ENCODE data around the gene NUP98.

Gene NUP98

GRCh38 chr11:3840004-3840869, 42.9 kb upstream of the NUP98 start:
- 0% methylated on average over 37 of the region's 46 CpGs for WGBS (ENCODE audit: insufficient coverage)
- peaks cover 0 to 8% (median 0%) of the 10 kb centered on the region in 4 experiments for H3K36me3 ChIP-seq (ENCODE audit: control insufficient read depth in 4 of 4, insufficient read depth in 4 of 4, low read length in 3 of 4)
- CTCF ChIA-PET, result interaction anchor here (0.6 to 24.5 kb wide), 12 partner anchors 3 to 231 kb away, joined by 3 to 423 read pairs (median 4); partner anchors contain the start of genes PGAP2, RHOG and STIM1
- peak overlapping the region; percentile 81 to 94 (median 89) for H3K4me3 ChIP-seq (ENCODE audit: control insufficient read depth in 1 of 7, extremely low read depth in 1 of 7, insufficient read depth in 4 of 7, low read depth in 2 of 7, low read length in 6 of 7)
- peaks cover 28 to 56% (median 55%) of the 10 kb centered on the region in 4 experiments for H3K4me1 ChIP-seq (ENCODE audit: control extremely low read depth in 1 of 4, control insufficient read depth in 4 of 4, insufficient read depth in 4 of 4, low read length in 3 of 4)
- no peaks in the 10 kb centered on the region for H3K9me3 ChIP-seq (ENCODE audit: control extremely low read depth in 1 of 5, control insufficient read depth in 4 of 5, insufficient read depth in 2 of 5, low read depth in 1 of 5, low read length in 4 of 5)
- peak overlapping the region; percentile 88 to 92 for H3K27ac ChIP-seq (ENCODE audit: insufficient read depth in 1 of 2, low read depth in 1 of 2, low read length in 2 of 2, poor library complexity in 1 of 2, severe bottlenecking in 2 of 2)
- H3K27me3 ChIP-seq (replicated peaks in 2 of 5; ENCODE audit: control insufficient read depth in 4 of 5, insufficient read depth in 5 of 5, low read length in 4 of 5), result no peaks in the 10 kb centered on the region
- POLR2A ChIA-PET, result interaction anchor here (0.5 to 4.2 kb wide), 6 partner anchors 10 to 227 kb away, joined by 3 to 24 read pairs (median 7); partner anchors contain the start of genes NUP98 and STIM1
- DNase-seq, result peak in 2 of 3 donors; percentile 54 to 63

DNA sequence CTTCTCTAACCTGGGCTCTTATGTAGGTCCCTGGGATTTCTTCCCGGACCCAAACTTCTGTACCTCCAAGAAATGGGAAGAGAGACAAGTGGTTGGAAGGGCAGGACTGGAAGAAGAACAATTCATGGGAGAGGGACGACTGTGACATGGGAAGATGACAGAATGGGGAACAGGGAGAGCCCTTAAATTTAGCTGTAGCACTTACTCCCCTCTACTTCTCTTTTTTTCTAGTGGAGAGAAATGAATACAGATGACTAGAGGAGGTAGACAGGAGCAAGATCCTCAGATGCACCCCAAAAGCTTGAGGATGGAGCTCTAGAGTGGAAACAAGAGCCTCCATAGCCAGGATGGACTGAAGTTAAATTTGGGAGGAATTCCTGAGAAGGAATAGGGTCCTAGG, 41.1 kb upstream of the NUP98 start:
- ChIA-PET POLR2A (interaction anchor here (0.6 to 4.2 kb wide), 3 partner anchors 12 to 253 kb away, joined by 3 to 24 read pairs (median 3); partner anchors contain the start of gene STIM1), CTCF (interaction anchor here (0.9 to 24.5 kb wide), 8 partner anchors 1 to 245 kb away, joined by 3 to 423 read pairs (median 138); partner anchors contain the start of genes RHOG and STIM1)
- Histone ChIP-seq H3K36me3 (ENCODE audit: control insufficient read depth in 4 of 4, insufficient read depth in 4 of 4, low read length in 3 of 4) (peaks cover 0 to 23% (median 0%) of the 10 kb centered on the region in 4 experiments), H3K4me1 (ENCODE audit: control extremely low read depth in 1 of 4, control insufficient read depth in 4 of 4, insufficient read depth in 4 of 4, low read length in 3 of 4) (peaks cover 41 to 74% (median 72%) of the 10 kb centered on the region in 4 experiments), H3K9me3 (ENCODE audit: control extremely low read depth in 1 of 5, control insufficient read depth in 4 of 5, insufficient read depth in 2 of 5, low read depth in 1 of 5, low read length in 4 of 5) (no peaks in the 10 kb centered on the region), H3K27ac (ENCODE audit: insufficient read depth in 1 of 2, low read depth in 1 of 2, low read length in 2 of 2, poor library complexity in 1 of 2, severe bottlenecking in 2 of 2) (peak overlapping the region; percentile 65 to 92), H3K27me3 (replicated peaks in 2 of 5; ENCODE audit: control insufficient read depth in 4 of 5, insufficient read depth in 5 of 5, low read length in 4 of 5) (no peaks in the 10 kb centered on the region), H3K4me3 (ENCODE audit: control insufficient read depth in 1 of 7, extremely low read depth in 1 of 7, insufficient read depth in 4 of 7, low read depth in 2 of 7, low read length in 6 of 7) (peak overlapping the region in 6 of 7 experiments; percentile 85 to 94 (median 89))
- no CpG with 5 or more reads among the region's 2 CpGs for WGBS (ENCODE audit: insufficient coverage)
- peak in 1 of 3 donors; percentile 47 for DNase-seq

- Histone ChIP-seq H3K4me1 (ENCODE audit: control extremely low read depth in 1 of 4, control insufficient read depth in 4 of 4, insufficient read depth in 4 of 4, low read length in 3 of 4) (peaks cover 46 to 80% (median 79%) of the 10 kb centered on the region in 4 experiments), H3K36me3 (ENCODE audit: control insufficient read depth in 4 of 4, insufficient read depth in 4 of 4, low read length in 3 of 4) (peaks cover 0 to 30% (median 0%) of the 10 kb centered on the region in 4 experiments), H3K9me3 (ENCODE audit: control extremely low read depth in 1 of 5, control insufficient read depth in 4 of 5, insufficient read depth in 2 of 5, low read depth in 1 of 5, low read length in 4 of 5) (no peaks in the 10 kb centered on the region), H3K4me3 (ENCODE audit: control insufficient read depth in 1 of 7, extremely low read depth in 1 of 7, insufficient read depth in 4 of 7, low read depth in 2 of 7, low read length in 6 of 7) (peak overlapping the region in 6 of 7 experiments; percentile 85 to 94 (median 89)), H3K27ac (ENCODE audit: insufficient read depth in 1 of 2, low read depth in 1 of 2, low read length in 2 of 2, poor library complexity in 1 of 2, severe bottlenecking in 2 of 2) (peak overlapping the region; percentile 65 to 92), H3K27me3 (replicated peaks in 2 of 5; ENCODE audit: control insufficient read depth in 4 of 5, insufficient read depth in 5 of 5, low read length in 4 of 5) (no peaks in the 10 kb centered on the region)
- POLR2A ChIA-PET, result interaction anchor here (0.6 to 4.2 kb wide), 3 partner anchors 11 to 17 kb away, joined by 3 to 24 read pairs (median 4); partner anchors contain the start of gene STIM1
- no CpG with 5 or more reads among the region's 1 CpG for WGBS (ENCODE audit: insufficient coverage)
- CTCF ChIA-PET, result interaction anchor here (0.9 to 24.5 kb wide), 8 partner anchors 1 to 246 kb away, joined by 3 to 423 read pairs (median 138); partner anchors contain the start of genes RHOG and STIM1
- peak; percentile 43 to 77 (median 76) for DNase-seq
These were observed 40.4 kb upstream of the NUP98 start for GRCh38 chr11:3837793-3838192.

DNA sequence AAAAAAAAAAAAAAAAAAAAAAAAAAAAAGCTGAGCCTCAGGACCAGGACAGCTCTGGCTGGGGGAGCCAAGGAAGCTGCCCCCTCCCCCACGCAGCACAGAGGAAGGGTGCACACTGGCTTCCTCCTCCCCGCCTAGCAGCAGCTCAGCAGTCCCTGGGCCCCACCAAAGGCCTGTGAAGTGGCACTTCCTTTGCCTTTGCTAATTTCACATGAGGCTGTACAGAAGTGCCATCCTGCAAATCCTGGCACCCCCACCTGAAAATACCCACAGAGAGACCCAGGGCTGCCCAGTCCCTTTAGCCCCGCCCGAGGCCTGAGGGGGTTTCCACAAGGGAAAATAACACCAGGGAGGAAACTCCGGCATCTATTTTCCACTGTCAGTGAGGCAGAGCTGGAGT, 39.5 kb upstream of the NUP98 start:
- H3K4me3 ChIP-seq (ENCODE audit: control insufficient read depth in 1 of 7, extremely low read depth in 1 of 7, insufficient read depth in 4 of 7, low read depth in 2 of 7, low read length in 6 of 7), result peak overlapping the region in 4 of 7 experiments; percentile 23 to 94 (median 88)
- no peaks in the 10 kb centered on the region for H3K27me3 ChIP-seq (replicated peaks in 2 of 5; ENCODE audit: control insufficient read depth in 4 of 5, insufficient read depth in 5 of 5, low read length in 4 of 5)
- WGBS (ENCODE audit: insufficient coverage), result 30% methylated on average over 2 of the region's 5 CpGs
- POLR2A ChIA-PET, result interaction anchor here (0.9 kb wide), 1 partner anchor 11 kb away, joined by 4 read pairs; no protein-coding TSS in a partner anchor
- peaks cover 48 to 85% (median 84%) of the 10 kb centered on the region in 4 experiments for H3K4me1 ChIP-seq (ENCODE audit: control extremely low read depth in 1 of 4, control insufficient read depth in 4 of 4, insufficient read depth in 4 of 4, low read length in 3 of 4)
- H3K9me3 ChIP-seq (ENCODE audit: control extremely low read depth in 1 of 5, control insufficient read depth in 4 of 5, insufficient read depth in 2 of 5, low read depth in 1 of 5, low read length in 4 of 5), result no peaks in the 10 kb centered on the region
- peak overlapping the region; percentile 46 to 92 for H3K27ac ChIP-seq (ENCODE audit: insufficient read depth in 1 of 2, low read depth in 1 of 2, low read length in 2 of 2, poor library complexity in 1 of 2, severe bottlenecking in 2 of 2)
- CTCF ChIA-PET, result interaction anchor here (1.1 to 19.0 kb wide), 5 partner anchors 13 to 236 kb away, joined by 4 to 314 read pairs (median 10); partner anchors contain the start of genes RHOG and STIM1
- H3K36me3 ChIP-seq (ENCODE audit: control insufficient read depth in 4 of 4, insufficient read depth in 4 of 4, low read length in 3 of 4), result peaks cover 0 to 38% (median 0%) of the 10 kb centered on the region in 4 experiments
- DNase-seq, result peak in 1 of 3 donors; percentile 36

- POLR2A ChIA-PET, result no interaction called here
- no peak for DNase-seq
- WGBS (ENCODE audit: insufficient coverage), result 52% methylated on average over 3 of the region's 4 CpGs
- peaks cover 53 to 93% (median 92%) of the 10 kb centered on the region in 4 experiments for H3K4me1 ChIP-seq (ENCODE audit: control extremely low read depth in 1 of 4, control insufficient read depth in 4 of 4, insufficient read depth in 4 of 4, low read length in 3 of 4)
- no peaks in the 10 kb centered on the region for H3K27me3 ChIP-seq (replicated peaks in 2 of 5; ENCODE audit: control insufficient read depth in 4 of 5, insufficient read depth in 5 of 5, low read length in 4 of 5)
- peak overlapping the region; percentile 58 to 77 for H3K27ac ChIP-seq (ENCODE audit: insufficient read depth in 1 of 2, low read depth in 1 of 2, low read length in 2 of 2, poor library complexity in 1 of 2, severe bottlenecking in 2 of 2)
- H3K36me3 ChIP-seq (ENCODE audit: control insufficient read depth in 4 of 4, insufficient read depth in 4 of 4, low read length in 3 of 4), result peaks cover 0 to 49% (median 1%) of the 10 kb centered on the region in 4 experiments
- peak overlapping the region in 5 of 7 experiments; percentile 21 to 65 (median 50) for H3K4me3 ChIP-seq (ENCODE audit: control insufficient read depth in 1 of 7, extremely low read depth in 1 of 7, insufficient read depth in 4 of 7, low read depth in 2 of 7, low read length in 6 of 7)
- no peaks in the 10 kb centered on the region for H3K9me3 ChIP-seq (ENCODE audit: control extremely low read depth in 1 of 5, control insufficient read depth in 4 of 5, insufficient read depth in 2 of 5, low read depth in 1 of 5, low read length in 4 of 5)
- CTCF ChIA-PET, result interaction anchor here (1.0 to 19.0 kb wide), 9 partner anchors 14 to 237 kb away, joined by 3 to 314 read pairs (median 7); partner anchors contain the start of genes PGAP2, RHOG and STIM1
These were observed 38.4 kb upstream of the NUP98 start for GRCh38 chr11:3835751-3836150.

DNA sequence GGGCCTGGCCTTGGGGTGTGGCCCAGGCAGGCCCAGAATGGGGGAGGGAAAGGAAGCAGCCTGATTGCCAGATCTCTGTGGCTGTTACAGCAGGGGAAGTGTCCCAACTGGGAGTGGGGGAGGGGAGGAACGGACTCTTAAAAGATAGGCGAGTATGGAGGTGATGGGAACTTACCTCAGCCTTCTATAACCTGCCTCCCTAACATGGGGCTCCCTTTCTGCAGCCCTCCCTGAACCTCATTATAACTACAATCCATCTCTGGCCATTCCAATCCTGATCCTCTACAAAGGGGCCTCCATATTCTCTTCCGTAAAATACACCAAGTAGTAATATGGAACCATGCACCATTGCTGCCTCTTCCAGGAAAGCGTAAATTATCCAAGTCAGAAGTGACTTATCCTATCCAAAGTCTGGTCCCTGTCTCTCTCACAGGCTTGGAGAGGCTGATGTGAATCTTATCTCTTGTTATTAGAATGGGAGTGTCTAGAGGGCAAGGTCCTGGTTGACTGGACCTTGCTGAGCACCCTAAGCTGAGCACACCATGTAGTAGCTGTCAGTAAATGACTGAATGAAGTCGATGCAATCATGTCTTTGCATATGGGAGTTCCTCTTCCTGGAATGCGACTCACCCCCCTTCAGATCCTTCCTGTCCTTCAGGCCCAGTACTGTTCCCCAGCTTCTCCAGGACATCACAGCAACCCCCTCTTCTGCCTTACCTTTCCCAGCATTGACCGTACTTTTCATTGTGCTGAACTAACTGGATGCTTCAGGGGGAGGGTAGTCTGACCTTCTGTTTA, 37.5 kb upstream of the NUP98 start:
- H3K36me3 ChIP-seq (ENCODE audit: control insufficient read depth in 4 of 4, insufficient read depth in 4 of 4, low read length in 3 of 4), result peaks cover 3 to 54% (median 7%) of the 10 kb centered on the region in 4 experiments
- ChIA-PET POLR2A (interaction anchor here (0.8 kb wide), 1 partner anchor 159 kb away, joined by 3 read pairs; no protein-coding TSS in a partner anchor), CTCF (interaction anchor here (1.0 to 19.0 kb wide), 7 partner anchors 13 to 238 kb away, joined by 3 to 314 read pairs (median 7); partner anchors contain the start of genes PGAP2, RHOG and STIM1)
- peak overlapping the region in 6 of 7 experiments; percentile 26 to 65 (median 49) for H3K4me3 ChIP-seq (ENCODE audit: control insufficient read depth in 1 of 7, extremely low read depth in 1 of 7, insufficient read depth in 4 of 7, low read depth in 2 of 7, low read length in 6 of 7)
- peaks cover 60 to 98% (median 94%) of the 10 kb centered on the region in 4 experiments for H3K4me1 ChIP-seq (ENCODE audit: control extremely low read depth in 1 of 4, control insufficient read depth in 4 of 4, insufficient read depth in 4 of 4, low read length in 3 of 4)
- H3K27ac ChIP-seq (ENCODE audit: insufficient read depth in 1 of 2, low read depth in 1 of 2, low read length in 2 of 2, poor library complexity in 1 of 2, severe bottlenecking in 2 of 2), result peak overlapping the region; percentile 58 to 77
- peak; percentile 56 to 74 (median 68) for DNase-seq
- WGBS (ENCODE audit: insufficient coverage), result 50% methylated on average over 4 of the region's 7 CpGs
- no peaks in the 10 kb centered on the region for H3K27me3 ChIP-seq (replicated peaks in 2 of 5; ENCODE audit: control insufficient read depth in 4 of 5, insufficient read depth in 5 of 5, low read length in 4 of 5)
- no peaks in the 10 kb centered on the region for H3K9me3 ChIP-seq (ENCODE audit: control extremely low read depth in 1 of 5, control insufficient read depth in 4 of 5, insufficient read depth in 2 of 5, low read depth in 1 of 5, low read length in 4 of 5)
